ENCODE results near the gene CLASP2. TPM values are rescaled to one million over a fixed set of nuclear protein-coding genes. Genes with fewer than 3 reads are reported as not detected.
"Not testable (repeated sequence)": the region's sequence is repeated elsewhere in the genome, so short reads cannot be mapped to it uniquely, and the experiment has no call there.

Gene CLASP2
- total RNA-seq, 2 donors from 2014 or later = 34.8 to 47.8 TPM

DNA sequence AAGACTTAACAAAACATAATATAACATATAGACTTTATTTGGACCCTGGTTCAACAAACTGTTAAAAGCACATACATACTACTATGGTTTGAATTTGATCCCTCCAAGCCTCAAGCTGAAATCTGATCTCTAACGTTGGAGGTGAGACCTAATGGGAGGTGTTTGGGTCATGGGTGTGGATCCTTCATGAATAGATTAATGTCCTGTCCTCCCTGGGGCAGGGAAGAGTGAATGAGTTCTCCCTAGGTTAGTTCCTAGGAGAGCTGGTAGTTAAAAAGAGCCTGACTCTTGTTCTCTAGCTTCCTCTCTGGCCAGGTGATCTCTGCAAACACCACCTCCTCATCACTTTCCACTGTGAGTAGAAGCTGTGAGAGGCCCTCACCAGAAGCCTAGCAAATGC is 36.4 kb downstream of the CLASP2 start:
- Histone ChIP-seq H3K36me3 (replicated peaks in 1 of 2; ENCODE audit: insufficient read depth in 1 of 2, low read depth in 2 of 2) (peaks cover 0 to 2% of the 10 kb centered on the region in 2 donors), H3K27me3 (no peaks in the 10 kb centered on the region), H3K4me1 (no peaks in the 10 kb centered on the region), H3K9me3 (no peaks in the 10 kb centered on the region), H3K4me3 (no peak overlapping the region), H3K27ac (no peak overlapping the region)
- no peak for TF ChIP-seq POLR2A (IDR thresholded peaks at IDR 0.05)
- TF ChIP-seq, protein P1, sequence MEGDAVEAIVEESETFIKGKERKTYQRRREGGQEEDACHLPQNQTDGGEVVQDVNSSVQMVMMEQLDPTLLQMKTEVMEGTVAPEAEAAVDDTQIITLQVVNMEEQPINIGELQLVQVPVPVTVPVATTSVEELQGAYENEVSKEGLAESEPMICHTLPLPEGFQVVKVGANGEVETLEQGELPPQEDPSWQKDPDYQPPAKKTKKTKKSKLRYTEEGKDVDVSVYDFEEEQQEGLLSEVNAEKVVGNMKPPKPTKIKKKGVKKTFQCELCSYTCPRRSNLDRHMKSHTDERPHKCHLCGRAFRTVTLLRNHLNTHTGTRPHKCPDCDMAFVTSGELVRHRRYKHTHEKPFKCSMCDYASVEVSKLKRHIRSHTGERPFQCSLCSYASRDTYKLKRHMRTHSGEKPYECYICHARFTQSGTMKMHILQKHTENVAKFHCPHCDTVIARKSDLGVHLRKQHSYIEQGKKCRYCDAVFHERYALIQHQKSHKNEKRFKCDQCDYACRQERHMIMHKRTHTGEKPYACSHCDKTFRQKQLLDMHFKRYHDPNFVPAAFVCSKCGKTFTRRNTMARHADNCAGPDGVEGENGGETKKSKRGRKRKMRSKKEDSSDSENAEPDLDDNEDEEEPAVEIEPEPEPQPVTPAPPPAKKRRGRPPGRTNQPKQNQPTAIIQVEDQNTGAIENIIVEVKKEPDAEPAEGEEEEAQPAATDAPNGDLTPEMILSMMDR (IDR thresholded peaks at IDR 0.05) = no peak
- ATAC-seq (no peak), DNase-seq (no peak)
- intact Hi-C loops (cut with DNase I) = no loop called here
- WGBS, 2 donors = 30 to 47% methylated on average over 1 of the region's 1 CpG

DNA sequence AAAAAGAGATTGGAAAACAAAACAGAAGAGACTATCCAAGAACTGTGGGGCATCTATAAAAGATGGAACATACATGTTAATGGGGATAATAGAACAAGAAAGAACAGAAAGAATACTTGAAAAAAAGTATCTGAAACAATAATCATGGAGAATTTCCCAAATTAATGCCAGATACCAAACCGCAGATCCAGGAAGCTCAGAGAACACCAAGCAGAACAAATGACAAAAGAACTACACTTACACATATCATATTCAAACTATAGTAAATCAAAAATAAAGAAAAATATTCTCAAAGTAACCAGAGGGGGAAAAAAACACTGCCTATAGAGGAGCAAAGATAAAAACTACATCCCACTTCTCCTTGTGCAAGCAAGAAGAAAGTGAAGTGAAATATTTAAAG is 40.0 kb downstream of the CLASP2 start:
- no peak overlapping the region for H3K4me3 ChIP-seq
- ATAC-seq = no peak
- no peak for DNase-seq
- TF ChIP-seq, protein P1 (IDR thresholded peaks at IDR 0.05) = no peak
- no peak for TF ChIP-seq POLR2A (IDR thresholded peaks at IDR 0.05)
- no peak overlapping the region for H3K27ac ChIP-seq
- no peaks in the 10 kb centered on the region for H3K27me3 ChIP-seq
- 92 to 94% methylated on average over 1 of the region's 1 CpG for WGBS, 2 donors
- H3K9me3 ChIP-seq = no peaks in the 10 kb centered on the region
- intact Hi-C loops (cut with DNase I) = no loop called here
- no peaks in the 10 kb centered on the region for H3K4me1 ChIP-seq
- H3K36me3 ChIP-seq (replicated peaks in 1 of 2; ENCODE audit: insufficient read depth in 1 of 2, low read depth in 2 of 2) = peaks cover 0 to 2% of the 10 kb centered on the region in 2 donors

DNA sequence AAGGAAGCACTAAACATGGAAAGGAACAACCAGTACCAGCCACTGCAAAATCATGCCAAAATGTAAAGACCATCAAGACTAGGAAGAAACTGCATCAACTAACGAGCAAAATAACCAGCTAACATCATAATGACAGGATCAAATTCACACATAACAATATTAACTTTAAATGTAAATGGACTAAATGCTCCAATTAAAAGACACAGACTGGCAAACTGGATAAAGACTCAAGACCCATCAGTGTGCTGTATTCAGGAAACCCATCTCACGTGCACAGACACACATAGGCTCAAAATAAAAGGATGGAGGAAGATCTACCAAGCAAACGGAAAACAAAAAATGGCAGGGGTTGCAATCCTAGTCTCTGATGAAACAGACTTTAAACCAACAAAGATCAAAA is 44.6 kb downstream of the CLASP2 start:
- H3K27ac ChIP-seq; H3K4me3 ChIP-seq; ATAC-seq; H3K9me3 ChIP-seq; DNase-seq; intact Hi-C loops (cut with DNase I); H3K27me3 ChIP-seq; H3K4me1 ChIP-seq; H3K36me3 ChIP-seq (replicated peaks in 1 of 2; ENCODE audit: insufficient read depth in 1 of 2, low read depth in 2 of 2): not testable (repeated sequence)
- 85 to 89% methylated on average over 2 of the region's 3 CpGs for WGBS, 2 donors

DNA sequence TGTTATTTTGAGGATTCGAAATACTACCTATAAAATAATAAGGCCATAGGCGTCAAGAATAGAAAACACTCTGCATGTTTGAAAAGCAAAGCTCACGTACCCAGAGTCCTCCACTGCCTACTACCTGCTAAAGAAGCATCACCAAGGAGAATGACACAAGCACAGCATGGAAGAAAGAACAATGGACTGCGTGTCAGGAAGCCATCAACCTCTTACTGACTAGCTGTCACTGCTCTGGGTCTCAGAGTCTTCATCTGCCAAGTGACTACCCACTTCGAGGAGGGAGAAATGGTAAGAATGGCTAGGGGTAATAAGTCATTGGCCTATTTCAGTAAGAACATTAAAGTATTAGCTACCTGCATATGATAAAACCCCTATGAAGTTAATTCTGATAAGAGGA is 49.4 kb downstream of the CLASP2 start:
- Histone ChIP-seq H3K4me1 (no peaks in the 10 kb centered on the region), H3K4me3 (no peak overlapping the region), H3K27me3 (no peaks in the 10 kb centered on the region), H3K9me3 (no peaks in the 10 kb centered on the region), H3K27ac (no peak overlapping the region), H3K36me3 (replicated peaks in 1 of 2; ENCODE audit: insufficient read depth in 1 of 2, low read depth in 2 of 2) (no peaks in the 10 kb centered on the region)
- WGBS, 2 donors = 86 to 88% methylated on average over 5 of the region's 5 CpGs
- TF ChIP-seq, protein P1 (IDR thresholded peaks at IDR 0.05) = no peak
- TF ChIP-seq POLR2A (IDR thresholded peaks at IDR 0.05) = no peak
- intact Hi-C loops (cut with DNase I) = no loop called here
- DNase-seq (no peak), ATAC-seq (no peak)

DNA sequence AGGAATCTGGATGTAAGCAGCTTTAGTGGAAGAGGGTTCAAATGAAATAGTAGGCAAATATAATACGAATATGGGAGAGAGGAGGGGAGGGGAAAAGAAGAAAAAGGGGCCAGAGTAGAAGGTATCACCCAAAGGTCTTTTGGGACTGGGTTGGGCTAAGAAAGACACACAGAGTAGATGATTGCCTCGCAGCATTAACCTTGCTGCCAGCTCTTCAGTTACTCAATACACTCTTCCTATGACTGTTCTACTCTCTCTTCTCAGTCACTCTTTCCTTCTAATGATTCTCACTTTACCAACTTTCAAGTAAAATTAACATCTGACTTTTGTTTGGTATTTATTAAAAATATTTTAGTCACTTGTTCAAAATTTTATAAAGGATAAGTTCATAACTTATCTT is 52.8 kb downstream of the CLASP2 start:
- no peak for ATAC-seq
- Histone ChIP-seq H3K27me3 (no peaks in the 10 kb centered on the region), H3K9me3 (no peaks in the 10 kb centered on the region), H3K27ac (no peak overlapping the region), H3K4me1 (no peaks in the 10 kb centered on the region), H3K4me3 (no peak overlapping the region), H3K36me3 (replicated peaks in 1 of 2; ENCODE audit: insufficient read depth in 1 of 2, low read depth in 2 of 2) (no peaks in the 10 kb centered on the region)
- intact Hi-C loops (cut with DNase I) = no loop called here
- TF ChIP-seq POLR2A (IDR thresholded peaks at IDR 0.05) = no peak
- TF ChIP-seq, protein P1 (IDR thresholded peaks at IDR 0.05) = no peak
- WGBS, 2 donors = 85 to 94% methylated on average over 2 of the region's 2 CpGs
- no peak for DNase-seq

Data from body of pancreas (tissue), 4 donors.